ENCODE measurements around the gene MLX. TPM values are rescaled to one million over a fixed set of nuclear protein-coding genes. Genes with fewer than 3 reads are reported as not detected.

Gene MLX
- total RNA-seq, 3 donors from 2014 or later, result 69.6 to 110 (median 103) TPM

DNA sequence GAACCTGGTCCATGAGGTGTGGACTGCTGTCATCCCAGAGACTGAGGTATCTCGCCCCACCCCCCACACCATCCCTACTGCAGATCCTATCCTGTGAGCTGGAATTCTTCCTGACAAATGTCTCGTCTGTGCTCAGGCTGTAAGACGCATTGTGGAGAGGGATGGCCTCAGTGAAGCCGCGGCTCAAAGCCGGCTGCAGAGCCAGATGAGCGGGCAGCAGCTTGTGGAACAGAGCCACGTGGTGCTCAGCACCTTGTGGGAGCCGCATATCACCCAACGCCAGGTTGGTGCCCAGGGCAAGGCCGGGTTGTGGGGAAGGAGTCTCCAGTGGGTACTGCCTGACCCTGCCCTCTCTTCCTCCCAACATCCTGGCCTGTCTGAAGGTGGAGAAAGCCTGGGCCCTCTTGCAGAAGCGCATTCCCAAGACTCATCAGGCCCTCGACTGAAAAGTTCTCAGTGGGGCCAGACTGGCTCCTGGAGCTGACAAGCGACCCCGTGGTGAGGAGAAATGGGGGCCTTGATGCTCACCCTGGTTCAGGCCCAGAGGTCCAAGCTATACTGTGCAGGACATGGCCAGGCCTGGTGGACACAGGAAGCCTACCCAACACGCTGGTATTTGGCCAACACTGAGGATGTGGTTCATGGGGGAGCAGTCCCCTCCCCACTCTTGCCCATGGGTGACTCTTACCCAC is 1.2 kb upstream of the MLX start:
- TF ChIP-seq, protein P1, sequence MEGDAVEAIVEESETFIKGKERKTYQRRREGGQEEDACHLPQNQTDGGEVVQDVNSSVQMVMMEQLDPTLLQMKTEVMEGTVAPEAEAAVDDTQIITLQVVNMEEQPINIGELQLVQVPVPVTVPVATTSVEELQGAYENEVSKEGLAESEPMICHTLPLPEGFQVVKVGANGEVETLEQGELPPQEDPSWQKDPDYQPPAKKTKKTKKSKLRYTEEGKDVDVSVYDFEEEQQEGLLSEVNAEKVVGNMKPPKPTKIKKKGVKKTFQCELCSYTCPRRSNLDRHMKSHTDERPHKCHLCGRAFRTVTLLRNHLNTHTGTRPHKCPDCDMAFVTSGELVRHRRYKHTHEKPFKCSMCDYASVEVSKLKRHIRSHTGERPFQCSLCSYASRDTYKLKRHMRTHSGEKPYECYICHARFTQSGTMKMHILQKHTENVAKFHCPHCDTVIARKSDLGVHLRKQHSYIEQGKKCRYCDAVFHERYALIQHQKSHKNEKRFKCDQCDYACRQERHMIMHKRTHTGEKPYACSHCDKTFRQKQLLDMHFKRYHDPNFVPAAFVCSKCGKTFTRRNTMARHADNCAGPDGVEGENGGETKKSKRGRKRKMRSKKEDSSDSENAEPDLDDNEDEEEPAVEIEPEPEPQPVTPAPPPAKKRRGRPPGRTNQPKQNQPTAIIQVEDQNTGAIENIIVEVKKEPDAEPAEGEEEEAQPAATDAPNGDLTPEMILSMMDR (IDR thresholded peaks at IDR 0.05), result no peak
- Histone ChIP-seq H3K4me1 (ENCODE audit: low read depth) (peaks cover 40% of the 10 kb centered on the region), H3K9me3 (no peaks in the 10 kb centered on the region), H3K4me3 (no peak overlapping the region), H3K36me3 (ENCODE audit: low read depth) (no peaks in the 10 kb centered on the region)
- no peak for ATAC-seq
- intact Hi-C loops (cut with DNase I, micrococcal nuclease), result no loop called here
- peak in 1 of 3 donors; percentile 36 for DNase-seq

DNA sequence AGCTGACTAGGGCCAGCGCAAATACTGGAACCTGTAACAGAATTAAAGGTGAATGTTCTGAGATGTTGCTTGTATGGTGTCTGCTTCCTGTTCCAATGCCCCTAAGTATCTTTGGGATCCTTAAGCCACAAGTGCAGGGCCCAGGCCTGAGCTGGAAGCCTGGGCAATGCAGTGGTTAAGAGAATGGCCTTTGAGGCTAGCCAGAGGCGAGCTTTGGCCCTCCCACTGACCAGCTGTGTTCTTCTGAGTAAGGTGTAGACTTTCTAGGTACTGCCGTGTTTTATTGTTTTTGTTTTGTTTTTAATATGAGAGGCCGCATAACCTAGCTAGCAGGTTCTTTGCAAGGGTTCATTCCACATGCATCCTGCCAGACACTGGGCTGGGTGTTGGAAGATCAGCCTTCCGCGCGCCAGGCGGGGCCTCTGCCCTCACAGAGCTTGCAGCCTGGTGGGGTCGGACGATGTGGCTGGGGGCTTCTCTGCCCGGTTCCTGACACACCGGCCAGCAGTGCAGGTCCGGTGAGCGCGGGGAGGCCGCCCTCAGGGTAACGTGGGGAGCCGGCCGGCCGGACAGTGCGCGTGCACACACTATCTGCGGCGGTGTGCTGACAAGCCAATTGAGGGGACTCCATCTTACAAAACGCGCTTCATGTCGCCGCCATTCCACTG is 551 bp upstream of the MLX start:
- ATAC-seq (no peak), DNase-seq (no peak)
- Histone ChIP-seq H3K36me3 (ENCODE audit: low read depth) (no peaks in the 10 kb centered on the region), H3K4me1 (ENCODE audit: low read depth) (peaks cover 40% of the 10 kb centered on the region), H3K9me3 (no peaks in the 10 kb centered on the region), H3K4me3 (no peak overlapping the region)
- TF ChIP-seq, protein P1 (IDR thresholded peaks at IDR 0.05), result no peak
- intact Hi-C loops (cut with DNase I, micrococcal nuclease), result no loop called here

DNA sequence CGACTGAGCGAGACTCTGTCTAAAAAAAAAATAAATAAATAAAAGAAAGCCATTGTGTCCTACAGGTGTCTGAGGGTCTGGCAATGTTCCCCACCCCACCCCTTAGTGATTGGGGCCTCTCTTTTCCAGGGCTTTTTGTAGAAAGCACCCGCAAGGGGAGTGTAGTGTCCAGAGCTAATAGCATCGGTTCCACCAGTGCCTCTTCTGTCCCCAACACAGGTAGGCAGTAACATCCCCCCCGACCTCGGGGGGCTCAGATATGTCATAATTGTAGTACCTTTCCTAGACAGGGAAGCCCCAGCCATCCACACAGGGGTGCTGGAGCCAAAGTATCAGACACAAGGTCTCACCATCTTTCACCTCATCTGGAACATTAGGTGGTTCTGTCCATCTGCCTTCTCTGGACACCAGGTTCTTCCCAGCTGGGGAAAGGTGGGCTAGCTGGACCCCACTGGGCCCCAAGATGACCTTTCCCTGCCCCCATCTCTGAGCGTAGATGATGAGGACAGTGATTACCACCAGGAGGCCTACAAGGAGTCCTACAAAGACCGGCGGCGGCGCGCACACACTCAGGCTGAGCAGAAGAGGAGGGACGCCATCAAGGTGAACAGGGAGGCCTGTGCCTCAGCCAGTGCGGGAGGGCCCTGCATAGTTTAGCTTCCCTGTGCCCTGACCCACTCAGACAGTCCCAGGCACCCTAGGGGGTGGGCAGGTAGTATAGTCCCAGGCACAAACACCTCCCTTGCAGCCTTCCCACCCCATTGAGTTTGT is 1.6 kb downstream of the MLX start:
- peaks cover 16% of the 10 kb centered on the region for H3K36me3 ChIP-seq (ENCODE audit: low read depth)
- H3K4me1 ChIP-seq (ENCODE audit: low read depth), result peaks cover 33% of the 10 kb centered on the region
- H3K9me3 ChIP-seq, result no peaks in the 10 kb centered on the region
- TF ChIP-seq, protein P1 (IDR thresholded peaks at IDR 0.05), result no peak
- intact Hi-C loops (cut with DNase I, micrococcal nuclease), result no loop called here
- no peak overlapping the region for H3K4me3 ChIP-seq
- peak in 1 of 3 donors; percentile 21 for DNase-seq
- ATAC-seq, result no peak

DNA sequence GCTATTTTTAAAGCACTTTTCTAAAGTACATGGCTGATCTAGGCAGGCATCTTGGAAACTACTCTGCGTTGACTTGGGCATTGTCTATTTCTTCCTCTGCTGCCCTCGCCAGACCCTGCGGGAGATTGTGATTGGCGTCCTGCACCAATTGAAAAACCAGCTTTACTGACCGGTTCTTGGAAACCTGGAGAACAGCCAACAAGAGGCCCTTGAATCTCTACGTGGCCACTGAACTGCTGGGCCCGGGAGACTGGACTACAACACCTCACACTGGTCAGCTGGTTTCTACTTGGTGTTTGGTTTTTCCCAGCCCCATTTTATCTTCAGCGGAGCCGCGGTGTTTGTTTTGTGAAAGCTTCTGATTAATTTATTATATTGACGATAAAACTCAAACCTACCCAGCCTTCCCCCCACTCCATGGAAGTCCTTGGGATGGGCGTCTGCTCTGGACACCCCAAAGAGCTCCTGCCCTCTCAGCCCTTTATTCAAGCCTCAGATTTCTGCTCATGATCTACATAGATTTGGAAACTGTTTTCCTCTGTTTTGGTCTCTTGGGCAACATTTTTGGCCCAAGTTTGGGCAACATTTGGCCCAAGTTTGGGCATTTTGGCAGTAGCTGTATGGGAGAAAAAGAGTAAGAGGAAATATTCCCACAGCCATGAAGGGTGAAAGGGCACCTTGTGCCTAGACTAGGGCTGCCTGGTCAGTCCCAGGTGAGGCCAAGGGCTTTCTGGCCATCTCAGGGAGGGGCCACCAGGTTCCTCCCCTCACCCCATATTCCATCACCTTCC is 4.7 kb downstream of the MLX start:
- TF ChIP-seq, protein P1 (IDR thresholded peaks at IDR 0.05), result no peak
- no peaks in the 10 kb centered on the region for H3K9me3 ChIP-seq
- H3K36me3 ChIP-seq (ENCODE audit: low read depth), result peaks cover 20% of the 10 kb centered on the region
- intact Hi-C loops (cut with DNase I, micrococcal nuclease), result loop anchor here in 1 of 2 donors (10.0 kb wide), 1 partner anchor 103 kb away; the partner anchor contains the start of gene PLEKHH3
- peak in 1 of 3 donors; percentile 1 for DNase-seq
- peaks cover 20% of the 10 kb centered on the region for H3K4me1 ChIP-seq (ENCODE audit: low read depth)
- ATAC-seq, result no peak
- H3K4me3 ChIP-seq, result no peak overlapping the region

DNA sequence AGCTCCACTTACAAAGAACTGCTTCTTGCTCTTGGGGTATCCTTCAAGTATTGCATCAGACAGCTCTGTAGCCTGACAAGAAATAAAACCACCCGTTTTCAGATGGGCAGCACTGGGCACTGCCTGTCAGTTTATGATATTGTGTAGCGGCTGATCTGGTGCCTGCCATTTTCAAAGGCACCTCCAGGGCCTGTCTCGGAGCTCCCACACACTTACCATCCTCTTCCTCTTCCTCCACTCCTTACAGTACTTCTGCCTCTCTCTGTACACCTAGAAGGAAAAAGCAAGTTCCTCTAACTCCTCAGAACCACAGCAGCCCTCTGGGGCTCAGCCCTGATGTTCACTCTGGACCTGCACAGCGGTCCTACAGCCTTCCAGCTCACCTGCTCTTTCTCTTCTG is 6.2 kb downstream of the MLX start:
- intact Hi-C loops (cut with DNase I, micrococcal nuclease), result loop anchor here in 1 of 2 donors (10.0 kb wide), 1 partner anchor 102 kb away; the partner anchor contains the start of gene PLEKHH3
- DNase-seq (peak in 1 of 3 donors; percentile 6), ATAC-seq (no peak)
- Histone ChIP-seq H3K4me1 (ENCODE audit: low read depth) (peaks cover 20% of the 10 kb centered on the region), H3K9me3 (no peaks in the 10 kb centered on the region), H3K36me3 (ENCODE audit: low read depth) (peaks cover 20% of the 10 kb centered on the region), H3K4me3 (no peak overlapping the region)
- TF ChIP-seq, protein P1 (IDR thresholded peaks at IDR 0.05), result no peak
